Measurements from ENCODE around the gene OGFR.

DNA sequence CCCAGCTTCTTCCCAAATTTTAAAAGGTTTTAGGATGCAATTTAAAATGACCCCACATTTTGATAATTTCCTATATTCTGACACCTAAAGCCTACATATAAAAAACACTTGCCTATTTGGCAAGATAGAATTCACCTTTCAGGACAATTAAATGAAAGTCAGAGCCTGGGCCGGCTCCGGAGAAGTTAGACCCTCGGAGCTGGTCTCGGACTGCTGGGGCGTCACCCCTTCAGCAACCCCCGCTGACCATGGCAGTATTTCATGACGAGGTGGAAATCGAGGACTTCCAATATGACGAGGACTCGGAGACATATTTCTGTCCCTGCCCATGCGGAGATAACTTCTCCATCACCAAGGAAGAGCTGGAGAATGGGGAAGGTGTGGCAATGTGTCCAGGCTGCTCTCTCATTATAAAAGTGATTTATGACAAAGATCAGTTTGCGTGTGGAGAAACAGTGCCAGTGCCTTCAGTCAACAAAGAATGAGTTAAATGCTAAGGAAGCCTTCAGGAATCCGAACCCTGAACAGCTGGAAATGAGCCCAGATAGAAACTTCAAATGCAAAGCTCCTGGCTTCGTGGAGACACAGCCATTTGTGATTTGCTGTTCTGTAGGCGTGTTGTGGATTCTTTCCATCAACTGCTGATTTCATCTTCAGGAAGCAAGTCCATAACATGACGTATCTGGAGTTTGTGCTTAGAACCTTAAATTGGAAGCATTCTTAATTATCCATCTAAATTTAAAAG lies 41.0 kb downstream of the OGFR start:
- TF ChIP-seq, protein P1, sequence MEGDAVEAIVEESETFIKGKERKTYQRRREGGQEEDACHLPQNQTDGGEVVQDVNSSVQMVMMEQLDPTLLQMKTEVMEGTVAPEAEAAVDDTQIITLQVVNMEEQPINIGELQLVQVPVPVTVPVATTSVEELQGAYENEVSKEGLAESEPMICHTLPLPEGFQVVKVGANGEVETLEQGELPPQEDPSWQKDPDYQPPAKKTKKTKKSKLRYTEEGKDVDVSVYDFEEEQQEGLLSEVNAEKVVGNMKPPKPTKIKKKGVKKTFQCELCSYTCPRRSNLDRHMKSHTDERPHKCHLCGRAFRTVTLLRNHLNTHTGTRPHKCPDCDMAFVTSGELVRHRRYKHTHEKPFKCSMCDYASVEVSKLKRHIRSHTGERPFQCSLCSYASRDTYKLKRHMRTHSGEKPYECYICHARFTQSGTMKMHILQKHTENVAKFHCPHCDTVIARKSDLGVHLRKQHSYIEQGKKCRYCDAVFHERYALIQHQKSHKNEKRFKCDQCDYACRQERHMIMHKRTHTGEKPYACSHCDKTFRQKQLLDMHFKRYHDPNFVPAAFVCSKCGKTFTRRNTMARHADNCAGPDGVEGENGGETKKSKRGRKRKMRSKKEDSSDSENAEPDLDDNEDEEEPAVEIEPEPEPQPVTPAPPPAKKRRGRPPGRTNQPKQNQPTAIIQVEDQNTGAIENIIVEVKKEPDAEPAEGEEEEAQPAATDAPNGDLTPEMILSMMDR (optimal IDR thresholded peaks at IDR 0.05 in 1 of 3, IDR thresholded peaks at IDR 0.05 in 1 of 3, conservative IDR thresholded peaks at IDR 0.05 in 1 of 3; ENCODE audit: extremely low read depth in 1 of 3, insufficient read depth in 2 of 3, low read length in 3 of 3): no peak
- TF ChIP-seq EZH2 (IDR thresholded peaks at IDR 0.05; ENCODE audit: low read length): no peak

All from keratinocyte (primary cell).